PC-3 (cell line): ENCODE measurements around the gene TPRG1. TPM values are rescaled to one million over a fixed set of nuclear protein-coding genes. Genes with fewer than 3 reads are reported as not detected.

Source experiments
- ATAC-seq: fragments of 200-7000 bp; cut with Tn5 transposase; 2 replicates; pipeline ENCODE4 v1.9.1; 2020; ENCODE audit warnings: mild to moderate bottlenecking, moderate library complexity
- BruUV-seq: library from RNA; stranded (reverse); fragments of 400-500 nt; replicated peaks from 2 replicates; lab custom pipeline; 2021; lab: Mats Ljungman, UMichigan
- CTCF ChIA-PET: fragments of 300-600 bp; sonication (Branson Sonifier 250); formaldehyde crosslinking; loops from one replicate; lab custom pipeline; 2022; ENCODE audit warnings: antibody characterized with exemption; lab: Charles Lee
- POLR2A ChIA-PET: fragments of 300-600 bp; sonication (Branson Sonifier 250); formaldehyde crosslinking; loops from one replicate; lab custom pipeline; 2022; ENCODE audit warnings: antibody characterized with exemption; ENCODE audit not compliant: unreplicated experiment; lab: Charles Lee
- DNase-seq: peaks from one replicate; pipeline ENCODE4 v3.0.0-alpha.2; 2015
- H2AFZ ChIP-seq: fragments of 300-600 bp; sonication (generic); 2 replicates; pipeline ENCODE4 v1.6.0; 2016; ENCODE audit warnings: antibody characterized with exemption, low read length
- H3F3A ChIP-seq: fragments of 300-600 bp; sonication (generic); one replicate; pipeline ENCODE4 v1.6.0; 2017; ENCODE audit warnings: antibody characterized with exemption, low read length, control low read depth, mild to moderate bottlenecking; ENCODE audit not compliant: unreplicated experiment
- H3K27ac ChIP-seq: fragments of 300-600 bp; sonication (generic); 2 replicates; pipeline ENCODE4 v1.5.1; 2016; ENCODE audit warnings: mild to moderate bottlenecking, low read length
- H3K27me3 ChIP-seq: fragments of 300-600 bp; sonication (generic); 2 replicates; pipeline ENCODE4 v1.6.1; 2016; ENCODE audit warnings: low read length, mixed read lengths
- H3K36me3 ChIP-seq: fragments of 300-600 bp; sonication (generic); 2 replicates; pipeline ENCODE4 v1.6.1; 2016; ENCODE audit warnings: low read depth, mixed run types, low read length, mixed read lengths
- H3K4me1 ChIP-seq: fragments of 300-600 bp; sonication (generic); 2 replicates; pipeline ENCODE4 v1.5.1; 2016; ENCODE audit warnings: low read length; ENCODE audit not compliant: insufficient read depth
- H3K4me2 ChIP-seq: fragments of 300-600 bp; sonication (generic); 2 replicates; pipeline ENCODE4 v1.6.0; 2016; ENCODE audit warnings: low read length
- H3K4me3 ChIP-seq: fragments of 300-600 bp; sonication (generic); 2 replicates; pipeline ENCODE4 v1.5.1; 2016; ENCODE audit warnings: mild to moderate bottlenecking, low read length, mixed read lengths
- H3K79me2 ChIP-seq: fragments of 300-600 bp; sonication (generic); 2 replicates; pipeline ENCODE4 v1.6.1; 2017; ENCODE audit warnings: low read length, mixed read lengths
- H3K9ac ChIP-seq: fragments of 300-600 bp; sonication (generic); 2 replicates; pipeline ENCODE4 v1.6.0; 2016; ENCODE audit warnings: mild to moderate bottlenecking, low read length
- H3K9me2 ChIP-seq: fragments of 300-600 bp; sonication (generic); replicated peaks from 2 replicates; pipeline ENCODE4 v1.6.1; 2016; ENCODE audit warnings: mixed run types, low read length, mixed read lengths
- H3K9me3 ChIP-seq: fragments of 300-600 bp; sonication (generic); 2 replicates; pipeline ENCODE4 v1.6.1; 2016; ENCODE audit warnings: low read length, mixed read lengths
- H4K20me1 ChIP-seq: fragments of 300-600 bp; sonication (generic); 2 replicates; pipeline ENCODE4 v1.6.1; 2016; ENCODE audit warnings: low read length, mixed read lengths
- EZH2phosphoT487 ChIP-seq: fragments of 300-600 bp; sonication (generic); IDR thresholded peaks from 2 replicates; pipeline ENCODE4 v1.6.1; 2018; ENCODE audit warnings: mild to moderate bottlenecking, antibody characterized with exemption, low read length, borderline replicate concordance
- intact Hi-C: fragments of 100-400 bp; cut with micrococcal nuclease; formaldehyde crosslinking; loops from 2 replicates; pipeline ENCODE4 v1.9.0; 2023
- total RNA-seq: library from RNA; depleted of rRNA; stranded (reverse); fragments of >200 nt; gene quantifications from 2 replicates; pipeline ENCODE4 v1.2.3, GENCODE V29; 2014
- TF ChIP-seq, protein P1 (sequence below): fragments of 300-600 bp; sonication (generic); conservative IDR thresholded peaks from 2 replicates; pipeline ENCODE4 v1.5.1; 2017; ENCODE audit warnings: antibody characterized with exemption, low read depth, mild to moderate bottlenecking, low read length

The TPRG1 gene
- total RNA-seq, 1 experiment from 2014 or later, result 1.2 TPM

DNA sequence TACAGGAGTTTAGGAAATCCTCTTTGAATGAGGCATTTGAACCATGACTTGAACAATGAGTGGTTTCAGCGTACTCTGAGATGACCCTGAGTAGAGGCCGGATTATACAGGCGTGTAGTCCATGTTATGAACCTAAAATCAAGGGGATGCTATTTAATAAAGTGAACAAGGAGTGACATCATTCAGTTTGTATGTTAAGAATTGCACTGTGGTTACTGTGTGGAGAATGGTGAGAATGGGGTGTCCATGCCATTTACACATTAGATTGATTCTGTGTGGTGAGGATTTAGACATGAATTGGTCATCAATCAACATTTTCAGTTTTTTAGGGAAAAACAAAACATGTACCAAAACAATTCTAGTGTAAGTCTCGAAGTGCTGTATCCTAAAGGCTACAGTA, 65.8 kb downstream of the TPRG1 start:
- intact Hi-C loops, result no loop called here
- Histone ChIP-seq H3K27ac (no peak overlapping the region), H4K20me1 (no peaks in the 10 kb centered on the region), H3K4me2 (no peak overlapping the region), H3K4me1 (no peaks in the 10 kb centered on the region), H3K36me3 (no peaks in the 10 kb centered on the region), H2AFZ (no peak overlapping the region), H3K9me2 (no peaks in the 10 kb centered on the region), H3K4me3 (no peak overlapping the region), H3K9ac (no peak overlapping the region), H3K9me3 (no peaks in the 10 kb centered on the region), H3K27me3 (no peaks in the 10 kb centered on the region), H3K79me2 (no peaks in the 10 kb centered on the region), H3F3A (no peaks in the 10 kb centered on the region)
- ChIA-PET CTCF (no interaction called here), POLR2A (no interaction called here)
- TF ChIP-seq EZH2phosphoT487, result no peak
- no TSS peak for BruUV-seq
- ATAC-seq, result no peak
- DNase-seq, result no peak

DNA sequence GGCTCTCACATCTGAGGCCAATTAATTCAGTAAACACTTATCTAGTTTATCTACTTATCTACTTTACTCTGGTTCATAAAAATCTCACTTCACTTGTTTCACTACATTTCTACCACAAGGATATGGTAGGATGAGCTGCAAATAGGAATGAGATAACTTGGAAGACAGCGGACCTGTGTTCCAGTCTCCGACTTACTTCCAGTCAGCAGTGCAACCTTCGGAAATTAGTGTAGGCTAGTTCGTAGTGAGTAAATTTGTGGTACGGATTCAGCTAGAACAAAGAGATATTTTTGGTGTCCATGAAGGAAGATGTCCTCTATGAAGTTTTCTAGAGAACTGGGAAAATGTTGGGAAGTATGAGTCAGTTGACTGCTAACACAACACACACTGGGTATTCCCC, 66.3 kb downstream of the TPRG1 start:
- Histone ChIP-seq H3K79me2 (no peaks in the 10 kb centered on the region), H3K4me2 (no peak overlapping the region), H3K9me3 (no peaks in the 10 kb centered on the region), H3K4me3 (no peak overlapping the region), H3K9me2 (no peaks in the 10 kb centered on the region), H3K9ac (no peak overlapping the region), H3K27ac (no peak overlapping the region), H3F3A (no peaks in the 10 kb centered on the region), H2AFZ (no peak overlapping the region), H3K27me3 (no peaks in the 10 kb centered on the region), H3K36me3 (no peaks in the 10 kb centered on the region), H3K4me1 (no peaks in the 10 kb centered on the region), H4K20me1 (no peaks in the 10 kb centered on the region)
- intact Hi-C loops, result no loop called here
- ChIA-PET POLR2A (no interaction called here), CTCF (no interaction called here)
- ATAC-seq (no peak), DNase-seq (no peak)
- TF ChIP-seq EZH2phosphoT487, result no peak
- TF ChIP-seq, protein P1, sequence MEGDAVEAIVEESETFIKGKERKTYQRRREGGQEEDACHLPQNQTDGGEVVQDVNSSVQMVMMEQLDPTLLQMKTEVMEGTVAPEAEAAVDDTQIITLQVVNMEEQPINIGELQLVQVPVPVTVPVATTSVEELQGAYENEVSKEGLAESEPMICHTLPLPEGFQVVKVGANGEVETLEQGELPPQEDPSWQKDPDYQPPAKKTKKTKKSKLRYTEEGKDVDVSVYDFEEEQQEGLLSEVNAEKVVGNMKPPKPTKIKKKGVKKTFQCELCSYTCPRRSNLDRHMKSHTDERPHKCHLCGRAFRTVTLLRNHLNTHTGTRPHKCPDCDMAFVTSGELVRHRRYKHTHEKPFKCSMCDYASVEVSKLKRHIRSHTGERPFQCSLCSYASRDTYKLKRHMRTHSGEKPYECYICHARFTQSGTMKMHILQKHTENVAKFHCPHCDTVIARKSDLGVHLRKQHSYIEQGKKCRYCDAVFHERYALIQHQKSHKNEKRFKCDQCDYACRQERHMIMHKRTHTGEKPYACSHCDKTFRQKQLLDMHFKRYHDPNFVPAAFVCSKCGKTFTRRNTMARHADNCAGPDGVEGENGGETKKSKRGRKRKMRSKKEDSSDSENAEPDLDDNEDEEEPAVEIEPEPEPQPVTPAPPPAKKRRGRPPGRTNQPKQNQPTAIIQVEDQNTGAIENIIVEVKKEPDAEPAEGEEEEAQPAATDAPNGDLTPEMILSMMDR, result no peak
- BruUV-seq, result no TSS peak

DNA sequence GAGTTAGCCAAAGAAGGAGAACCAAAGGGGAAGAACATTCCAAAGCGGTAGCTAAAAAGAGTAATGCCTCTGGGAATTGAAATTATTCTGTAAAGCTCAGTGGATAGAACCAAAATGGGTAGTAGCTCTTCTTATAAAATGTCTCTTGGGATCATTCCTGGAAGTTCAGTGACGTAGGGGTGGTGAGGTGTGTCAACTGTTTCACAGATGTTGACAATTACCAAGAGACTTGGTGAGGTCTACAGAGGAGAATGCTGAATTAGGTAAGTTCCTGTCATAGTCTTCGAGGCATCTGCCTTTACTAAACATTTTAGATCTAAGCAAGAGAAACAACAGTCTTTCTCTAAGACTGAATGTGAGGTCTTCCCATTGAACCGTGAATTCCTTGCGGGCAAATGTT, 67.8 kb downstream of the TPRG1 start:
- Histone ChIP-seq H3K4me2 (no peak overlapping the region), H4K20me1 (no peaks in the 10 kb centered on the region), H3K27ac (no peak overlapping the region), H3K36me3 (no peaks in the 10 kb centered on the region), H3K27me3 (no peaks in the 10 kb centered on the region), H2AFZ (no peak overlapping the region), H3K4me1 (no peaks in the 10 kb centered on the region), H3K9ac (no peak overlapping the region), H3K4me3 (no peak overlapping the region), H3K79me2 (no peaks in the 10 kb centered on the region), H3K9me3 (no peaks in the 10 kb centered on the region), H3K9me2 (no peaks in the 10 kb centered on the region), H3F3A (no peaks in the 10 kb centered on the region)
- intact Hi-C loops, result no loop called here
- ChIA-PET CTCF (interaction anchor here (0.6 kb wide), 1 partner anchor 273 kb away, joined by 3 read pairs; no protein-coding TSS in a partner anchor), POLR2A (no interaction called here)
- ATAC-seq (no peak), DNase-seq (no peak)
- BruUV-seq, result no TSS peak
- TF ChIP-seq, protein P1, result no peak
